NCI-H1436 treated with DMSO at 0.1 percent for 48 hours (cell line): ENCODE measurements around the gene NOC2L.
"Not testable (repeated sequence)": the region's sequence is repeated elsewhere in the genome, so short reads cannot be mapped to it uniquely, and the experiment has no call there.

Experiments used
- DNase-seq: peaks from one replicate; lab custom pipeline; 2025; lab: John Stamatoyannopoulos, UW

The NOC2L gene

DNA sequence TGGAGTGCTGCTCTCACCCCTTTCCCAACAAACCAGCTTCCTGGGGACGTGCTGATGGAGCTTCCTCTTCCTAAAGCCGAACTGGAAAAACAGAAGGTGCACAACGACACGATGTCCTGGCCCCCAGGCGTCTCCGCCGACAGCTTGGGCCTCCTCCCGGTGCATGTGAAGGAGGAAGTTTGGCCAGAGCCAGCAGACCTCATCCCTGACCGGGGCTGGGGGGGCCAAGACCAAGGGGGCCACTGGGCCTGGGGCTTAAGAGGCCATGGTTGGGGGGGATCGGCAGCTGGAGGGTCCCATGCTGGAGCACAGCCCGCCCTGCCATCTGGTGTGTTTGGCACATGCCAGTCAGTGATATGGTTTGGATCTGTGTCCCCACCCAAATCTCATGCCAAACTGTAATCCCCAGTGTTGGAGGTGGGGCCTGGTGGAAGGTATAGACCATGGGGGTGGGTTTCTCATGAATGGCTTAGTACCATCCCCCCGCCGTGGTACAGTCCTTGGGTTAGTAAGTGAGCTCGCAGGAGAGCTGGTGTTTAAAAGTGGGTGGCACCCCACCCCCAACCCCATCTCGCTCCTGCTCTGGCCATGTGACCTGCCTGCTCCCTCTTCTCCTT, 34.4 kb upstream of the NOC2L start:
- no peak for DNase-seq

DNA sequence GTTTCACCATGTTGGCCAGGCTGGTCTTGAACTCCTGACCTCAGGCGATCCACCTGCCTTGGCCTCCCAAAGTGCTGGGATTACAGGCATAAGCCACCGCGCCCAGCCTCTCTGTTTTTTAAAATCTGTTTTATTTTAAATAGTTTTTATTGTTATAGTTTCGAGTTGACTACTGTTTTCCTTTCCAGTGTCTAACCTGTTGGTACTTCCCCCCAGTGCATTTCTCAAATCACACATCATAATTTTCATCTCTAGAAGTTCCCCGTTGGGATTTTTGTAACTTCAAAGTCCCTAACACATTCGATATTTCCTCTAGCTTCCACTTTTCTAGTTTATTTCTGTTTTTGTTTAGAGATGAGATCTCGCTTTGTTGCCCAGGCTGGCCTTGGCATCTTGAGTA, 33.3 kb upstream of the NOC2L start:
- no peak for DNase-seq

DNA sequence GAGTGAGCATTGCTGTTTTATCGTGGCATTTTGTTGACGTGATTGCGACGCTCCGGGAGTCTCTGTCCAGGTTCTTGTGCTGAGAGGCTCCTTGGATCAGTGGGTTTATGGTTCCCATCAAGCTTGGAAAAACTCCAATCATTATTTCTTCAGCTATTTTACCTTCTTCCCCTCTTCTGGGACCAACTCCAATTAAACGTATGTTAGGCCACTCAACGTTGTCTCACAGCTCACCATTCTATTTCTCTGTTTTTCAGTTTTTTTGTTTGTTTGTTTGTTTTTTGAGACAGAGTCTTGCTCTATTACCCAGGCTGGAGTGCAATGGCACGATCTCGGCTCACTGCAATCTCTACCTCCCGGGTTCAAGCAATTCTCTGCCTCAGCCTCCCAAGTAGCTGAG, 32.8 kb upstream of the NOC2L start:
- DNase-seq, result no peak

DNA sequence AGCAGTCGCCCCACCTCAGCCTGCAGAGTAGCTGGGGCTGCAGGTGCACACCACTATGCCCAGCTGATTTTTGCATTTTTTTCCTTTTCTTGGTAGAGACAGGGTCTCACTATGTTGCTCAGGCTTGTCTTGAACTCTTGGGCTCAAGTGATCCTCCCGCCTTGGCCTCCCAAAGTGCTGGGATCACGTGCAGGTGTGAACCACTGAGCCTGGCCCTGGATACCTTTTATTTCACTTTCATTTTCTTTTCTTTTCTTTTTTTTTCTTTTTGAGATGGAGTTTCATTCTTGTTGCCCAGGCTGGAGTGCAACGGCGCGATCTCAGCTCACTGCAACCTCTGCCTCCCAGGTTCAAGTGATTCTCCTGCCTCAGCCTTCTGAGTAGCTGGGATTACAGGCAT, 32.2 kb upstream of the NOC2L start:
- not testable (repeated sequence) for DNase-seq

DNA sequence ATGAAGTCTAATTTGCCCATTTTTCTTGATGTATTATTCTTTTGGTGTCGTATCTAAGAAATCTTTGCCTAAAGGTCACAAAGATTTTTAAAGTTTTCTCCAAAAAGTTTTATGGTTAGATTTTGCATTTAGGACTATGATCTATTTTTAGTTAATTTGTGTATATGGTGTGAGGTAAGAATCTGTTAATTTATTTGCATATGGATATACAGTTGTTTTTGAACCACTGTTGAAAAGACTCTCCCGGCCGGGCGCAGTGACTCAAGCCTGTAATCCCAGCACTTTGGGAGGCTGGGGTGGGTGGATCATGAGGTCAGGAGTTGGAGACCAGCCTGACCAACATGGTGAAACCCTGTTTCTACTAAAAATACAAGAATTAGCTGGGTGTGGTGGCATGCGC, 29.0 kb upstream of the NOC2L start:
- not testable (repeated sequence) for DNase-seq

DNA sequence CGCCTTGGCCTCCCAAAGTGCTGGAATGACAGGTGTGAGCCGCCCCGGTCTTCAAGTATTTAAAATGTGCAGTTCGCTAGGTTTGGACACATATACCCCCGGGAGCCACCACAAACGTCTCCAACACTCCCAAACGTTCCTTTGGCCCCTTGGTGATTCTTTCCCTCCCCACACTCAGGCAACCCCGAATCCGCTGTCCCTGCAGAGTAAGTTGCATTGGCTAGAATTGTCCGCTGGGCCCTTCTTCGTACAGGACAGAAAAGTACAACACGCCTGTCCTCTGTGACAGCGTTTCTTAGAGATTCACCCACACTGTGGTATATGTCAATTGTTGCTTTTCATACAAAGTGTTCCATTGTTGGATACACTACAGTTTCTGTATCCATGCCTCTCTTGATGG, 26.1 kb upstream of the NOC2L start:
- no peak for DNase-seq

DNA sequence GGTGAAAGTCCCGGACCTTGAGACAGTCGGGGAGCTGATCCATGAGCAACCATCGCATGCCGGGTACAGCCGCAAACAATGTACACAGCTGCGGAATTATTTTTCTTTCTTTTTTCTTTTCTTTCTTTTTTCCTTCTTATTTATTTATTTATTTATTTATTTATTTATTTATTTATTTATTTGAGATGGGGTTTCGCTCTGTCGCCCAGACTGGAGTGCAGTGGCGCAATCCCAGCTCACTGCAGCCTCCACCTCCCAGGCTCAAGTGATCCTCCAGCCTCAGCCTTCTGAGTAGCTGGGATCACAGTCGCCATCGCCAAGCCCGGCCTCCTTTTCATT, 25.4 kb upstream of the NOC2L start:
- DNase-seq, result no peak

DNA sequence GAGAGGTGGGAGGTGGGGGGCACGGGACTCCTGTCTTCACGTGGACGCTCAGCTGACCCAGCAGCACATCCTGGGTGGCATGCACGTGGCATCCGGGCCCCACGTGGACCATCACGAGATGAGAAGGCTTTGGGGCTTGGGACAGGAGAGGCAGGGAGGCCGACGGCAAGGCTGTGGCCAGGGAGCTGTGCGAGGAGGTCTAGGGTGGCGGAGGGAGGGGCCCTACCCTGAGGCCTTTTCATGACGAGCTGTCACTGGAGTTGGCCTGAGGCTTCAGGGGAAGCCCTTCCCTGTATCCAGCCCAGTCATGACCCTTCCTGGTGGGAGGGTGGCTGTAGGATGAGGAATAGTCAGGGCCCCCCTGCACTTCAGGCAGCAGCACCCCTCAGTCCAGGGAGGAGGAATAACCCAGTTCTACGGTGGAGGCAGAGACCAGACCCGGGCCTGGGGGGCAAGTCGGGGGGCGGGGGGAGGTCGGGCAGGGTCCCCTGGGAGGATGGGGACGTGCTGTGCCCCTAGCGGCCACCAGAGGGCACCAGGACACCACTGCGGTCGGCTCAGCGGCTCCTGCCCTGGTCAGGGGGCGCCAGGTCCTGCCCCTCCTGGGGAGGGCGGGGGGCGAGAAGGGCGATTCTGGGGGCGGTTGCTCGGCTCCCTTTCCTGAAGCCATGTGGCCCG, 24.9 kb upstream of the NOC2L start:
- DNase-seq, result no peak

DNA sequence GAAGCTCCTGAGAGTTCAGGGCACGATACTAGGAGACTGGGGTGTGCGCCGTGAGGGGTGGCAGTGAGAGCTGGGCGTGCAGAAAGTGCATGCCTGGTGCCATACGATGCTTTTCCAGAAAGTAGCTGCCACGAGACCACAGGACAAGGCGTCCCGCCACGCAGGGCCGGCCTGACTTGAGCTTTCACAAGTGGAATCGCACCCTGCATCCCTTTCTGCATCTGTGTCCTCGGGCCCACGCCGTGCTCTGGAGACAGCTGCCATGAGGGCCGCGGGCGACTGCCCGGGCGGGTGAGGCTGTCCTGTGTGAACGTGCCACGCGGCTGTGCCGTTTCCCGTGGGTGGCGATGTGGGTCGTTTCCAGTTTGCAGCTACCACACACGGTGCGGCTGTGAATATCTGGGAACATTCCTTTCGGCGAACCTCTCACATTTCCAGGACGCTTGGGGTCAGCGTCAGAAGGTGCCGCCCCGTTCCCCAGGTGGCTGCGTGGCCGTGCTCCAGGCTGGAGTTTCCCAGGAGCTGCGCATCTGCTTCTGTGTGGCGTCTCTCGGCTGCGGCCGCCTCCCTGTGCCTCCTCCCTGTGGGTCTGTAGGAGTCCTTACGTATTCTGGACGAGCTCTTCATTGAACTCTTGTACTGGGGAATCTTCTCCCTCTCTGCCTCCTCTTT, 23.8 kb upstream of the NOC2L start:
- DNase-seq, result no peak

DNA sequence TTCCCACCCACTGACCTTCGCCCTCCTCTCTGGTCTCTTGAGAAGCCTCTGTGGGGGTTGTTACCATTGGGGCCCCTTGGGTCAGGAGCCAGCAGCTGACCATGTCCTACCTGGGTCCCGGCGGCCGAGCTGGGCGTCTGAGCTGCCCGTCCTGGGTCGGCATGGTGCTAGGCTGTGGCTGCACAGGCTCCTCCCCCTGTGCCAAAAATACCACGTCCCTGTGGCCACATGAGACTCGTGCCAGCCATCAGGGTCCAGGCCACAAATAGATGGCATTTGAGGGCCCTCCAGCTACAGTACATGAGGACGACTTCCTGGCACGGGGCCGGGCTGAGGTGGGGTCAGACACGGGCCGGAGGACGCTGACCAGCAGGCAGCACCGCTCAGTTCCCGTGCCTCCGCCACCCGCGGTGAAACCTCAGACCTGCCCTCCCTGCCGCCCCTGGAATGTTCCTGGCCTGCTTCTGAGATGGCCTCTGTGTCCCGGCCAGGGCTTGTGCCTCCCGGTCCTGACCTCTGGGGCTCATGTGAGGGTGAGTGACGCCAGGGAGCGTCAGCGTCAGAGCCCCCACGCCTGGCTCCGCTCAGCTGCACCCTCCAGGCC, 23.0 kb upstream of the NOC2L start, which contains the start of gene PERM1:
TSS of gene PERM1 (minus strand) at position 139 of the 604 bp plus-strand sequence. CDS start 1,064 bp downstream, outside the sequence.
- DNase-seq, result no peak

DNA sequence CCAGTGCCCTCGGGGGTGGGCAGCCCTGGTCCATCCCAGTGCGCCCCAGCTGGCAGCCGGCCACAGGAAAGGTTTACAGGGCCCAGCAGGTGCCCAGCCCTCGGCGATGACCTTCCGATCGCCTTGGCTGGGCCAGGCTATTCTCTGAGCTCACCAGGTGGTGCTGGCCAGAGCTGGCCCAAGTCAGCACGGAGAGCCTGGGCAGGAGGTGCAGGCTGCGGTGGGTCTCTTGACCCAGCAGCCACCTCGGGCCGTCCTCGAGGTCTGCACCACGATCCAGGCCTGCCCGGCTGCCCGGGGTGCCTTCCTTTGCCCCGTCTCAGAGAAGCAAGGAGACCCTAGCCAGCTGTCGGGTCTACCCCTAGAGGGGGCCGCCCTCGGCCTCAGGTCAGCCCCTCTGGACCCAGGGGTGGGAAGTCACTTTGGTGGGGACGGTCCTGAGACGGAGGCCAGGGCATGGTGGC, 22.5 kb upstream of the NOC2L start:
- no peak for DNase-seq

DNA sequence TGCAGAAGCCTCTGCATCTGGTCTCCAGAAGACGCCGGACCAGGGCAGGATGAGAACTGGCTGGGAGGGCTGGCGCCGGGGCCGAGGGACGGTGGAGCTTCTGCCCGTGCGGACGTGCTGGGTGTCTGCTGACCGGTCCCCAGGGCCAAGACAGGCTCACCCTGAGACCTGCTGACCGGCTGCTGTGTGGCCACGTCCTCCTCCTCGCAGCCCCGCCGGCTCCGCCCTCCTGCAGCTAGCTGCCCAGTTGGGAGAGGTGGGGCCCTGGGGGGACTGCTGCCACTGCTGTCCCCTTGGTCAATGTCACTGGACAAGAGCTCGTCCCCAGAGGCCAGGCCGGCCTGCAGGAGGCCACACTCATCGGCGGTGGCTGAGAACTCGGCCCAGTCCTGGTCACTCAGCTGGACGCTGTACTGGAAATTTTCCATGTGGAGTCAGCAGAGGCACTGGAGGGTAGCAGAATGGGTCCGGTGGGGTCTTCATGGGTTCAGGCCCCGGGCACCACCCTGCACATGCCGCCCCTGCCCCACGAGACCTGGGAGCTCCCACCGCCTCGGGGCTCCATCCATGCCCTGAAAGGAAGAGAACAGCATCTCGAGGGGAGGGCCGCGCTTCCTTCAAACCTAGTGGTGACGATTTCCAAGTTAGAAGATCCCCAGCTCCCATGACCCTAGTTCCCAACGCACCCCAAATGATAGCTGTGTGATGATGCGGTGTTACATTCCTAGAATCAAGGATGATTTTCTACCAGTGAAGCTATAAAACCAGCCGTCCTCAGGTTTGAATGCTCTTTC, 21.7 kb upstream of the NOC2L start:
- DNase-seq, result no peak

DNA sequence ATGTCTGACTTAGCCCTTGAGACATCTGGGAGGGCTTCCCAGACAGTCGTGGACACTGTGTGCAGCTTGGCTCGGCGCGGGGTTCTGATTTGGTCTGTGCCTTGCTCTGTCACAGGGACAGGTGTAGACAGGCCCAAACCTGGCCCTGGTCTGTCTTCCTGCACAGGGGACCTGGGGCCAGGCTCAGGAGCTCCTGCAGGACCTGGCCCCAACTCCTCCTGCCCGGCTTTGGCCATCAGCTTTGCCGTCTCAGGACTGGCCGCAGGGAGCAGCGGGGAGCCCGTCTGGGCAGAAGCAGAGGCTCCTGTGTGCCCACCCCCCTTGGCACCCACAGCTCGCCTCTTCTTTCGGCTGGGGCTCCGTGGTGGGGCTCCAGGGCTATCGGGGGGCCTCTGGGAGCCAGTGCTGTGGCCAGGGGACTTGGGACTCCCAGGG, 21.1 kb upstream of the NOC2L start:
- DNase-seq, result no peak

DNA sequence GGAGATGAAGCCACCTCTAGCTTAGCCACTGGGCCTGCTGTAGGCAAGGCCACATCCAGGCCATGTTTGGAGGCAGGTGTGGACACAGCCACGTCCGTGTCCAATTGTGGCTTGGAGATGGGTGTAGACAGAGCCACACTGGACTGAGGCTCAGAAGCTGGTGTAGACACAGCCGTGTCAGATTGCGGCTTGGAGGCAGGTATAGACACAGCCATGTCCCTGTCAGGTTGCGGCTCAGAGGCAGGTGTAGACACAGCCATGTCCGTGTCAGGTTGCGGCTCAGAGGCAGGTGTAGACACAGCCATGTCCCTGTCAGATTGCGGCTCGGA, 20.7 kb upstream of the NOC2L start:
- DNase-seq, result no peak

DNA sequence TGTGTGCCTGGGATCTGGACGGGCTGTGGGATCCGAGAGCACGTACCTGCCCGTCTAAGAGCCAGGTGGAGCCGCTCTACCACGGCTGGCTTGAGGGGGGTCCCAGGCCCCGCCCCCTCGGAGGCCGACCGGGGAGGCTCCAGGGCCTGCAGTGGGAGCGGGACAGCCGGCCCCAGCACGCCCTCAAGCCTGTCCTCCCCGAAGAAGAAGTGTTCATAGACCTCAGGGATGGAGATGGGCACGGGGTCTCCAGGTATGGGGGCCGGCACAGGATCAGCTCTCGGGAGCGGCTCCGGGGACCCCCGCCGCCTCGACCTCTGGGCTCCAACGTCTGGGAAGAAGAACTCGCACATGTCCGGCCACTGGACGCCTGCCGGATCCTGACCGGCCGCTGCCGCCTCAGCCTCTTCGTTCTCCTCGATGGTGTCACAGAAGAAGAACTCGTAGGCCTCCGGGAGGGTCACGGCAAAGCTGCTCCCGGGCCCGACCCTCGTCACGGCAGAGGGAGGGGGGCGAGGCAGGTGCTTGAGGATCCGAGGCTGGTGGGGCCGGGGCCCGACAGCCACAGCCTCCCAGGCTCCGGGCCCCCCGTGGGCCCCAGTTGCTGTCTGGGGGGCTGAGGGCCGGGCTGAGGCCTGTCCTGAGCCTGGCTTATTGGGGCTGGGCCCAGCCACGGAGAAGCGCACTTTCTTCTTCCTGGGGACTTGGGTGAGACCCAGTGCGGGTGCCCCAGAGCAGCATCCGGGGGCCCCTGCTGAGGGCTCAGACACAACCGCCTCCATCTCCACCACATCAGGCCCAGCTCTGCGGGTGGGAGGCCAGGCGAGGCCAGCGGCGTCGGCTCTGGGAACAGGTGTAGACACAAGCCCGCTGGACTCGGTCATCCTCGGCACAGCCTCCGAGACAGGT, 20.0 kb upstream of the NOC2L start:
- no peak for DNase-seq

DNA sequence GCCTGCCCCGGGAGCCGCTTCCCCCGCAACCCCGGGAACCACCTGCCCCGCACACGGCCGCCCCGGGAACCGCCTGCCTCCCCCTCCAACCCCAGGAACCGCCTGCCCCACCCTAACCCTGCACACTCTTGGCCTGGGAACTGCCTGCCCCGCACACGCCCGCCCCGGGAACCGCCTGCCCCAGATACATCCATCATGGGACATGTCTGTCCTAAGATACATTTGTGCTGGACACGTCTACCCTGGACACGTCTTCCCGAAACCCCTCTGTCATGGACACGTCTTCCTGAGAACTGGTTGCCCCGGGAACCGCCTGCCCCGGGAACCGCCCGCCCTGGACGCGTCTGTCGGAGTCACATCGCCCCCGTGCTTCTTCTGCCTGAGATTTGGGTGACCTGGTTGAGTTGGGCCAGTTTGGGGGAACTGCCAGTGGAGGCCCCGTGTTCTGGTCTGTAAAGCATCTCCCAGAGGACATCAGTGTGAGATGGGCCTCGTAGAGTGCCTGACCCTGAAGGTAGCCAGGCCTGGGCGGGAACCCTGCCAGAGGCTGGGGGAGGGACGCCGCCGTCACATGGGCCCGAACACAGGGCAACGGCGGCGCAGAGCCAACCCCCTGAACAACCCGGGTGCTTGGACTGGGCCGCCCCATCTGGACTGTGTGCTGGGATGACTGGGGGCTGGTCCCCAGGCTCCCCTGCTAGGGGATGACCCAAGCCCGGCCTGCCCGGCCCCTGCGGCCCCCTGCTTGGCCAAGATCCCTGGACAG, 19.2 kb upstream of the NOC2L start:
- DNase-seq, result no peak

DNA sequence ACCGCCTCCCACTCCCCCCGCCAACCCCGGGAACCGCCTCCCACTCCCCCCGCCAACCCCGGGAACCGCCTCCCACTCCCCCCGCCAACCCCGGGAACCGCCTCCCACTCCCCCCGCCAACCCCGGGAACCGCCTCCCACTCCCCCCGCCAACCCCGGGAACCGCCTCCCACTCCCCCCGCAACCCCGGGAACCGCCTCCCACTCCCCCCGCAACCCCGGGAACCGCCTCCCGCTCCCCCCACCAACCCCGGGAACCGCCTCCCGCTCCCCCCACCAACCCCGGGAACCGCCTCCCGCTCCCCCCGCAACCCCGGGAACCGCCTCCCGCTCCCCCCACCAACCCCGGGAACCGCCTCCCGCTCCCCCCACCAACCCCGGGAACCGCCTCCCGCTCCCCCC, 17.7 kb upstream of the NOC2L start:
- DNase-seq, result not testable (repeated sequence)

DNA sequence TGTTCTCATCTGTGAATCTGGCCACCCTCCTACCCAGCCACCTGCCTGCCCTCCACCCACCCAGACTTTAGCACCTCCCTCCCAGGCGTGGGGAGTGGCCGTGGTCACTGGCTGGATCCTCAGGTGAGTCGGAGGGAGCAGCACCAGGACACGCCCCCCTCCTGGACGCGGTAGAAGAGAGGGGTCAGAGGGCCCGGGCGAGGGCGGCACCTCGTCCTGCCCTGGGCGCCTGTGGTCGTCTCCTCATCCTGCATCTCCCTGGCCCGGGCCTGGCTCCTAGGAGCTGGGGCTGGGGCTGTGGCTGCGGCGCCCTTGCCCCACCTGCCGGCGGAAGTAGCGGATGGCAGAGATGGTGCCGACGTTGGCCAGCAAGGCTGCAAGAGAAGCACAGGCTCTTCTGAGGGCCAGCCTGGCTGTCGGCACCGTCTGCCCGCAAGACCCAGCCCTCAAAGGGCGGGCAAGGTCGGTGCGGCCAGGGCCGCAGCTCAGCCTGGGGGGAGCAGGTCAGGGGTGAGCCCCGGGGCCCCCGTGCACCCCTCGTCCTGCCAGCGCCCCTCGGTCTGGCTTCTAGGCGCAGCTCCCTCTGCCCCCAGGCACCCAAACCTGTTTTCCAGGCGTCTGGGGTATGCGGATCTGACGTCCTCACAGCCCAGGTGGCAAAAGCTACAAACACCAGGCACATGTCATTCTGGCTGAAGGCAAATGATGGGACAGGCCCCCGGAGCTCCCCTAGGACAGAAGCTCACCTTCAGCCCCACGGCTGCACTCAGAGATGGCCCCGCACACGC, 17.0 kb upstream of the NOC2L start:
- DNase-seq, result no peak

DNA sequence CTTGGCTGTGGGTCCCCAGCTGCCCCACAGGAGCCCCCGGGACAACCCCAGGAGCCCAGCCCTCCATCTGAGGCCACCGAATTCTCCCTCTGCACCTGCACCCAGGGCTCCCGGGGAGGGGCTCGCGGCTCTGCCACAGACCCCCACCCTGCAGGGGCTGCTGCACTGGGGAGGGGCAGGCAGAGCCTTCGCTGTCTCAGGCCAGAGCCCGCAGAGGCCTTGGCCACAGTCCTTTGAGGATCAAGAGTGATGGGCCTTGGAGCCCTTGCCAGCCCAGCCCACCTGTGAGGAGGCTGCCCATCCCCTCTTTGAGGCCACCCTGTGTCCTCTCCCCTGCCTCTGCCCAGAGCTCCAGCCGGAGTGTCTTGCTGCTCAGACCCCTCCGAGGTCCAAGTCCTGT, 16.3 kb upstream of the NOC2L start:
- DNase-seq, result no peak
